Measurements from ENCODE around the gene NKD1.

- no peak for TF ChIP-seq EZH2 (IDR thresholded peaks at IDR 0.05; ENCODE audit: insufficient read depth, poor library complexity, severe bottlenecking)
- TF ChIP-seq EZH2phosphoT487 (IDR thresholded peaks at IDR 0.05; ENCODE audit: insufficient read depth, low read depth): no peak
Observed at GRCh38 chr16:50635505-50636392, 87.6 kb downstream of the NKD1 start.

All from GM23248 (cell line).